ENCODE measurements around the gene STPG4.
"Not testable (repeated sequence)": the region's sequence is repeated elsewhere in the genome, so short reads cannot be mapped to it uniquely, and the experiment has no call there.

Gene STPG4

DNA sequence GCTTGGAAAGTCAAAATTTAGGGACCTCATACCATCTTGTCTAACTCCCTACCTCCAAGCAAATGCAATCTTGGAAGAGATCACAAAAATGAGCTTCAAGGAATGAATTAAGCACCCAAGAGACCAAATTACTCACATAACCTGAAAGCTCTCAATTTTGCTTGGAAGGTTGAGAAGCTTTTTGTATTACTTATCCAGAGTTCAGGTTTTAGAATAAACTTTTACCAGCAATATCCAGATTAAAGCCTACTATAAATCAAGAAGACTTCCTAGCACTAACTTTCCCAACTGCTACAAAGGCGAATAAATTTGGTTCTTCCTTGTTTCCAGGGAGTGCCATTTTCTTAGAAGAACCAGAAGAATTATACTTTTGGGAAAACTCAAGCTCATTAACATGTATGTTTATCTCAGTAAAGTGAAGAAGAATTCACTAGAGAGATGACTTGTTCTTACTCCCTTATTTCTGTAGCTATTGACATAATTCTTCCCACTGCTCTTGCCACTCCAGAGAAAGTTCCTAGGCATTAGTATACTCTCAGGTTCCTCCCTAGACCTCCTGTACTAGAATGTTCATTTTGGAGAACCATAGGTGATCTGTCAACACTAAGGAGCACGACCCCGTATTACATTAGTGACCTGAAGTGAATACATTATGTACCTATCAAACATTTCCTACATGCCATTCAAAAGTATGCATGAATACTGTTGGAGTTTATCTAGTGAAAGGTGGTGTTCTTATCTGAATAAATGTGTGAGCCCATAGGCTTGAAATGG is 18.0 kb upstream of the STPG4 start:
- no peak for DNase-seq

GRCh38 chr2:47172156-47172921 is 17.2 kb upstream of the STPG4 start:
- DNase-seq: no peak

DNA sequence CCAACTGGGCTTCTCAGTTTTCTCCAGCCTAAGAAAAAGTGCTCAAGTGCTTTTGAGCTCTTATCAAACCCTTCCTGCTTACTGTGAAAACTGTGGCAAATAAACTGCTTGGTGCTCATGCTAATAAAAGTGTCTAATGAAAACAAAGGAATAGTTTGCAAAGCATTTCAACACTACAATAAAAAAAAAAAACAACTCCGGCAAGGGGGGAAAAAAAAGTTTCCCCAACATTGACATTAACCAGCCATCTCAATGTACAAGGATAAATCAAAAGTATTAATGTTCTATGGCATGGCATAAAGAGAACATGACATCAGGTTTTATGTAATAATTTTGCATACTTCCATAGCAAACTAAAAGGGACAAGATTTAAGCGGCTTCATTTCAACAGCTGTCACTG is 14.7 kb upstream of the STPG4 start:
- no peak for DNase-seq

DNA sequence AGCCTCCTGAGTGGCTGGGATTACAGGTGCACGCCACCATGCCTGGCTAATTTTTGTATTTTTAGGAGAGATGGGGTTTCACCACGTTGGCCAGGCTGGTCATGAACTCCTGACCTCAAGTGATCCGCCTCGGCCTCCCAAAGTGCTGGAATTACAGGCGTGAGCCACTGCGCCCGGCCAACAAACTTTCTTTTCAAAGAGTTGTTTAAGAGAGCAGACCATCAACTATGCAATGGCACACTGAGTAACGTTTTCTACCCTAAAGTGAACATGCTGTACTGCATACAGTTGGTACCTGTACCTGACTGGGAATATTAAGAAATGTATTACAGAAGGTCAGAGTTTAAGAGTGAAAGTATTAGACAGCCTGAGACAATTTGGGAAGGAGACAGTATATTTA is 13.8 kb upstream of the STPG4 start:
- not testable (repeated sequence) for DNase-seq

DNA sequence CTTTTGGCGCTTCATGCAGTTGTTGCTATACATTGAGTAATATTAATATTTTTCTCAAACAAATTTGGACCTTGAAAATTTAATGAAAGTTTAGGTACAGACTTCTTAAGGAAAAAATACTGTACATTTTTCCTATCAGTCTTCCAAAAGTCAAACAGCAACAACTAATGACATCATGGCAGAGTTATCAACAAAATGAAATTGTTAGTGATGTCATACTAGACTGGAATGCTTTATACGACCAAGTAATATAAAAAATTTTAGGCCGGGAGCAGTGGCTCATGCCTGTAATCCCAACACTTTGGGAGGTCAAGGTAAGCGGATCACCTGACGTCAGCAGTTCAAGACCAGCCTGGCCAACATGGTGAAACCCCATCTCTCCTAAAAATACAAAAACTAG is 12.0 kb upstream of the STPG4 start:
- DNase-seq: no peak

- no peak for DNase-seq
Measured at GRCh38 chr2:47165001-47165555, 10.0 kb upstream of the STPG4 start.

GRCh38 chr2:47162780-47163179 is 7.7 kb upstream of the STPG4 start:
- no peak for DNase-seq

DNA sequence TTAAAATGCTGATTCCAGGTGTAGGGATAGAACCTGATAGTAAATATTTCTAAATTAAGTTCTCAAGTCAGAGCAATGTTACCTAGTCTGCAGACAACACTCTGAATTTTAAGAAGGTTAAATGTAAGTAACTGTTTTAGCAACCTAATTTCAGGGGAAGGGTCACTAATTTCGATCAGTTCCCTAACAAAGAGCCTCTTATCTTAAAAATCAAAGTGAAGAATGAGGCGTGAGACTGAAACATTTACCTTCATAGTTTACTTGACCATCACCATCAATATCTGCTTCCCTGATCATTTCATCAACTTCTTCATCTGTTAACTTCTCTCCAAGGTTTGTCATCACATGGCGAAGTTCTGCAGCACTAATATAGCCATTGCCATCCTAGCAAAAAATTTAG is 6.4 kb upstream of the STPG4 start:
- DNase-seq: no peak

GRCh38 chr2:47160660-47161059 is 5.6 kb upstream of the STPG4 start:
- DNase-seq: no peak

DNA sequence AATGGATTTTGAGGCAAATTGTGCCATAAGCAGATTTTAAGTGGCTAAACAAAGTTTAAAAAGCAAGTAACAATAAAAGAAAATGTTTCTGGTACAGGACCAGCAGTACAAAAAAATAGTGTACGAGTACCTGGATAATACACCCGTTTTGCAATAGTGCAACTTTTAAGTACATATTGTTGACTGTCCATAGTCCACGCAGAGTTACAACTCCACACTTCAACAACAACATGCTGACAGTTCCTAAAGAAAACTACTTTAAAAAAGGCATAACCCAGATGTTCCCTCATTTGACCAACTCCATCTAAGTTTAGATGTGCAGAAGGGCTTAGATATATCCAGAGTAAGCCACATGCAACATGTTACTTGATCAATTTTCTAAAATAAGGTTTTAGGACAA is 5.1 kb upstream of the STPG4 start:
- no peak for DNase-seq

- no peak for DNase-seq
Measured at GRCh38 chr2:47159627-47160026, 4.5 kb upstream of the STPG4 start.

- no peak for DNase-seq
Measured at GRCh38 chr2:47158576-47158975, 3.5 kb upstream of the STPG4 start.

GRCh38 chr2:47152803-47153202 is 2.3 kb downstream of the STPG4 start:
- no peak for DNase-seq

GRCh38 chr2:47150175-47150574 is 4.9 kb downstream of the STPG4 start:
- DNase-seq: no peak

DNA sequence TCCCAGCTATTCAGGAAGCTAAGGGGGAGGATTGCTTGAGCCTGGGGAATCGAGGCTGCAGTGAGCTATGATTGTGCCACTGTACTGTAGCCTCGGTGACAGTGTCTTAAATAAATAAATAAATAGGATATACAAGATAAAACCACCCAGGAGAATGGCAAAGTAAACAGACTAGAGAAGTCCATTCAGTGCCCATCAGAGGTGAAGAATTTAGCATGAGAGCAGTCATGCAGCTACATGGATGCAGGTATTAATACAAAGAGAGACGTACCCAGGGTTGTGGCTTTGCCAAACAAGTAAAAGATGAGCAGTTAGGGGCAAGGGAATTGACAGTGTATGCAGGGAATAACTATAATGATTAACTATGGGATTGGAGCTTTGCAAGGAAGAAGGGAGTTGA is 8.1 kb downstream of the STPG4 start:
- DNase-seq: no peak

- DNase-seq: no peak
Measured at GRCh38 chr2:47145466-47145865, 9.6 kb downstream of the STPG4 start.

DNA sequence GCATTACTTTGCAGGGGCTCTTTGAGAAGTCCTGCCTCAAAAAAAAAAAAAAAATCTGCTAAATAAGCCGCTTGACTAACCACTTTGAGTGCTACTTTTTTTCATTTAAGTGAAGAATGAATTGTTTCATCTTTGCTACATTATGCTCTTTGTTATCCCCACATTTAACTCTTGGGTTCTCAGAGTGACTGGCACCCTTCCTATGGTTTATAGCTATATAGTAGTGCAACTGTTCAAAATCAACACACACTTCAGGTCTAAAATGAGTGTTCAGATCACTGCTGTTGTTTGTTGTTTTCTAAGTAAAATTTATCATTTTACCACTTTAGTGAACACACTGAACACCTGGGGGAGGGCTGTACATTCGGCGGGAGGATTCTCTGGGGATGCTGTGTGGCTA is 13.6 kb downstream of the STPG4 start:
- DNase-seq: no peak

- no peak for DNase-seq
Measured at GRCh38 chr2:47134386-47135090, 20.6 kb downstream of the STPG4 start.

DNA sequence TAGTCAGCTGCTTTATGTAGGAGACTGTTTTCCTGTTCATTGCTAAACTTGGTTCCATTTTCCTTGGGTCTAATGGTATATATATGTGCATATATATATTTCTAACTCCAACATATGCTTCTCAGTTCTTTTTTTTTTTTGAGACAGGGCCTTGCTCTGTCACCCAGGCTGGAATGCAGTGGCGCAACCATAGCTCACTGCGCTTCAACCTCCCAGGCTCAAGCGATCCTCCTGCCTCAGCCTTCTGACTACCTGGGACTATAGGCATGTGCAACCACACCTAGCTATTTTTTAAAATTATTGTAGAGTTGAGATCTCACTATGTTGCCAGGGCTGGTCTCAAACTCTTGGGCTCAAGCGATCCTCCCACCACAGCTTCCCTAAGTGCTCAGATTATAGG is 22.1 kb downstream of the STPG4 start:
- no peak for DNase-seq

DNA sequence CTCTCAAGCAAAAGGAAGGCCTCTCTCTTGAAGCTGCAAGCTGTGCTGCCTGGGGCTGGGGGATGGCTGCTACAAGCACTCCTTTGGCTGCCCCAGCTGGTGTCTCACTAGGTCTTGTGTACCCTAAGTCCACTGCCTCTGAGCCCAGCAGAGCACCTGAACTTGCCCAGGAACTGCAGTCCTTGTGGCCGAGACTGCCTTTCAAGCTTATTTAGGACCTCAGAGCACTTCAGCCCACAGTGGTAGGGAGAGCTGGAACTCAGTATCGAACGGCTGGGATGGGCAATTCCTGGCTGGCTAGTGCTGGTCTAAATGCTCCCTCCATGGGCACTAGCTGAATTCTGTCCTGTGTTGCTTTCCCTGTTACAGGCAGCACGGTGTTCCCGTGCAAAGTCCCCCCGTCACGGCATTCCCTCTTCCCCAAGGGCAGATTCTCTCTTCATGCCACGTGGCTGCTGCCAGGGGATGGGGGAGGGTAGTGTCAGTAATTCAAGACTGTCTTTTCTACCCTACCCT is 25.9 kb downstream of the STPG4 start:
- no peak for DNase-seq

DNA sequence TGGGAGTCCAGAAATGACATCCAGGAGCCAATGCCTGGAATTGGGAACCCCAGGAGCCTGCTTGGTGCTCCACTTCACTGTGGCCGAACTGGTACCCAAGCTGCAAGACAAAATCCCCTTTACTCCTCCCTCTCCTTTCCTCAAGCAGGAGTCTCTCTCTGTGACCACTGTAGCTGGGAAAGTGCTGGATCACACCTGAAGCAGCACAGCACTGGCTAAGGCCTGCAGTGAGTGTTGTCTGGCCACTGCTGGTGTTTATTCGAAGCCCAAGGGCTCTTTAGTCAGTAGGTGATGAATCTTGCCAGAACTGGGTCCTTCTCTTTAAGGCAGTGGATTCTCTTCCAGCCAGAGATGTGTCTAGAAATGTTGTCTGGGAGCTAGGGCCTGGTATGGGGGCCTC is 26.4 kb downstream of the STPG4 start:
- DNase-seq: no peak

DNA sequence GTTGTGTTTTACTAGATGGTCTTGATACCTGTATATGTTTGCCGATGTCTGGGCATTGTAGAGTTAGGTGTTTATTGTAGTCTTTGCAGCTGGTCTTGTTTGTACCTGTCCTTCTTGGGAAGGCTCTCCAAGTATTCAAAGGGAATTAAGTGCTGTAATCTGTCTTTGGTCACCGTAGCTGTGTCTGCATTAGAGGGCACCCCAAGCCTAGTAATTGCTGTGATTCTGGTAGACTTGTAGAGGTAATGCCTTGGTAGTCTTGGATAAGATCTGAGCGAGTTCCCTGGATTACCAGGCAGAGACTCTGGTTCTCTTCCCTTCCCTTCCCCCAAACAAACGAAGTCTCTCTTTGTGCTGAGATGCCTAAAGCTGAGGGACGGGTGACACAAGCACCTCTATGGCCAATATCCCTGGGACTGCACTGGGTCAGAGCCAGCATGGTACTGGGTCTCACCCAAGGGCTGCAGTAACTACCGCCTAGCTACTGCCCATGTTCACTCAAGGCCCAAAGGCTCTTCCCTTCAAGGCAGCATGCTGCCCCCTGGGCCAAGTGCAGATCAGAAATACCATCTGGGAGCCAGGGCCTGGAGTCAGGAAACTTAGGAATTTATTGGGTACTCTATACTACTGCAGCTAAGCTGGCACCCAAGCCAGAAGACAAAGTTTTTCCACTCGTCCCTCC is 27.1 kb downstream of the STPG4 start:
- no peak for DNase-seq

GRCh38 chr2:47126783-47127182 is 28.3 kb downstream of the STPG4 start:
- DNase-seq: no peak

All from NCI-H1694 treated with DMSO at 0.1 percent for 48 hours (cell line).